Suppressor macrophage (primary cell): ENCODE data around the gene ARHGAP32.

ENCODE experiments used
- DNase-seq, 4 experiments: peaks; one replicate each; pipeline ENCODE4 v3.0.0-alpha.2; 2020 to 2022

Gene ARHGAP32

GRCh38 chr11:129018991-129019390 lies 173.1 kb downstream of the ARHGAP32 start:
- DNase-seq, result no peak

- DNase-seq, result no peak
Measured at GRCh38 chr11:129018126-129018525, 174.0 kb downstream of the ARHGAP32 start.

DNA sequence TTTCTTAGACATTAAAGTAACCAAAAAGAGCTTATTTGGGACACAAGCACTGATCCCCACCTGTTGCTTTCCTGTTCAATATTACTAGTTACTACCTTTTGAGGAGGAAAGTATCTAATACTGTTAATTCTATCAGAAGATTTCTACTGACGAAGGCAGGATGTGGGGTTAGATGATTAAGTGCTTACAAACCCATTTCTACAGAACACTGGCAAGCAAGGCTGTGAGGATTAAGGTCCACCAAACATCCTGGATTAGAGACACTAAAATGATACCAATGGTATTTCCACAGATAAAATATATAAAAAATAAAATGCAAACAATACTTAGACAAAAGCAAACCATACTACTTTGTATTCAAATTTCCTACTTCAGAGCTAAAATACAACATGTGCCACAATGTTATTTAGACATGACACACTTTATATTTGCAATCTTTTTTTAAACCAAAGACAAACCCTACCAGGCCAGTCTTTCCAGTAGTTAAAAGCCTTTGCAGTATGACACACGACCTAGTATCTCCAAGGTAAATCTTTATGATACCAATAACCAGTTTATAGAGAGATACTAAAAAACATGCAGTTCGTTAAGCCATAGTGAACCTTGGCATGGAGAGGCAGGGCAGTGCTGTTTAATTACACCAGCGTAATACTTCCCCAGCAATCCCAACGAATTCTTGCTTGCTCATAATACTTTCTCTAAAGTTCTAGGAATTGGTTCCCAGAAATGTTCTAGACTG lies 178.2 kb downstream of the ARHGAP32 start:
- DNase-seq, result no peak

DNA sequence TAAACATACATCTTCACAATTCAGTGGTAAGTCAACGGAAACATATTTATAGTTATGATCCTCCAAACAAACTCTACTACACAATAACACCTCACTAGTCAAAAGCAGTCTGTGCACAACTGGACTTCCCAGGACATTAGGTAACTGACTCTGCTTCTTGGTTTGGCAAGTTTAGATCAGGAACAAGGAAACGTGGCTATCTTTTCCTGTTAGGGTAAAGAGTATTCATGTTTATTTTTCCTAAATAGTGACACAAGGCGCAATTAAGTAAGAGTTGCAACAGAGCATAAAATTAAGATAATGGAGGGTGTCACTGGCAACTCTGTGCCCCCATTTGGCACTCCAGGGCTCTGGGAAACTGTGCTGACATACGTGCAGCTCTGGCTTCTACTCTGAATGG lies 179.2 kb downstream of the ARHGAP32 start:
- DNase-seq, result no peak

GRCh38 chr11:129006161-129006560 lies 186.0 kb downstream of the ARHGAP32 start:
- no peak for DNase-seq

GRCh38 chr11:128999165-128999564 lies 193.0 kb downstream of the ARHGAP32 start:
- DNase-seq, result peak in 1 of 4 experiments; percentile 5

DNA sequence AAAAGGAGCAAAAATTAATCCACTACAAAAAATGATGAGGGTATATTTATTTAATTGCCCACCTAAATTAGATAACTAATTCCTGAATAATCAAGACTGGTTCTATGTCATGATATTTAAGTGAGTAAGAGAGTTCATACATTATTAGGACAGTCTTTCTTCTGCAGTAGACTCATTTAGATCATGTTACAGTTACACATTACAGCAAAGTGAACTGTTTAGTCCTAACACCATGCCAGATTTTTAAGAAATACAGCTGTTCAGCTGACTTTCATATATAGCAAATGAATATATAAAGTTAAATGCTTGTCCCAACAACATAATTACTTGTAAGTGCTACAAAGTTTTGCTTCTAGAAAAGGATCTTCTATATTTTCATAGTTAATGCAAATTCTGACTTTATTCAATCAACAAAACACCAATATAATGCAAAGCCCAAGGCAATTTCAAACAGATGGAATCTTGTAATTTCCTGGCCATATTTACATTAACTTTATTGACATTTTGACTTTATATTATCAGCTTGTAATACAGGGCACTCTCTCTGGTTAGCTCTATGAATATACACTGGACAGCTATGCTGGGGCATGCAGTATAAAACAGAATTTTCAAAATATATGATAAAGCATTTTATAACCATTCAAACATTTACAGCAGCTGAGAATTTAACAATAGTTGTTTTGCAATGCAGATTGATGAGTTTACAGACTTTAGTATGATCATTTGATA lies 203.7 kb downstream of the ARHGAP32 start:
- DNase-seq, result no peak

- no peak for DNase-seq
Measured at GRCh38 chr11:128985880-128986279, 206.2 kb downstream of the ARHGAP32 start.

DNA sequence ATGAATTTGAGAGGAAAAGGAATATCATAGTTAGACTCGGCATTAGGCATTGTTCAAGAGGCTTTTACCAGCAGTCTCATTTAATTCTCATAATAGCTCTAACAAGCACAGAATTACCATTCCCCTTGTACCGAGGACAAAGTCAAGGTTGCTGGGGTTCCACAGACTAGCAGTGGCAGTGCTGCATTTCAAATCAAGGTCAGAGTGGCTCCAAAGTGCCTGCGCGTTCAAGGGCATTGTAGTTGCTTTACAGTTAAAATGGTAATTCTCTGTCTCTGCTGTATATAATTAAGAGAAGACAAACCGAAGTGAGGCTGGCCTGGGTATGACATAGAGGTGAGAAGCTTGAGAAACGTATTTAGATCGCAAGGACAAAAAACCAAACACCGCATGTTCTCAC lies 209.1 kb downstream of the ARHGAP32 start:
- no peak for DNase-seq

DNA sequence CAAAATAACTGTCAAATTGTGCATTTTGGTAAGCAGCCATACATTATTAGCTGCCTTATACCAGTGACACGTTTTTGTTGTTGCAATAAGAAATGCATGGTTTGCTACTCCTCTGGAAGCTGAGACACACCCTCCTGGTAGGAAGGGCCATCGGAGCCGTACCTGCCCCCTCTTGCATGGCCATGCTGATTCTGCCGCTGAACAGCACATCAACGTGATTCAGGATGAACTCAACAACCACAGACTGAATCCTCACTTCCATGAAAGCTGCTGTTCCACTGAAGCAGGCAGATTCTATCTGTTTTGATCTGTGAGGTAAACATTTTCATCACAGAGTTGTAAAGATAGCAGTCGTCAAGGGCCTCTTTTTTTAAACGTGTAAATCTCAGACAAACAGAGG lies 210.9 kb downstream of the ARHGAP32 start:
- no peak for DNase-seq

DNA sequence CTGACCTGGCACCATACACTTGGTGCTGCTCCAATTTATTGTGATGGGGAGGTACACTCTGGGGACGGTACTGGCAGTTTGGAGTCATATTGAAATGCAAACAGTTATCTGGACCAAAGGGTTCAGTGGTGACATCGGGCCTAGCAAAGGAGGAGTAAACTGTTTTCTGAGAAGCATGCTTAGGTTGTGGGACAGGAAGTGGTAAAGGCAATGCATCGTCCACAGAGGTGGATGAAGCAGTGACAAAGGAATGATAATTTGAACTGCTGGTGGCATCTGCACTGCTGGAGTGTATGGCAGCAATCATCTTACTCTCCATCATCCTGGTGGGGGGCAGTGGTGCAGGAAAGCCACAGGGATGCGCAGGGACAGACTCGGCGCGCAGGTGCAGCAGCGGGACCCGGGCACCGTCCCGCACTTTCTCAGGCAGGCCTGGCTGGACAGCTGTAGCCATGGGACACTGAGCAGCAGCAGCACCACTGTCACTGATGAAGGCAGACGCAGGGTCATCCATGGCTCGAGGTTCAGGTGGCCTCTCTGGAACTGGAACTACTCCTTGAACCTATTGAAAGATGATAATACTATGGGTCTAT lies 221.4 kb downstream of the ARHGAP32 start:
- DNase-seq, result no peak

DNA sequence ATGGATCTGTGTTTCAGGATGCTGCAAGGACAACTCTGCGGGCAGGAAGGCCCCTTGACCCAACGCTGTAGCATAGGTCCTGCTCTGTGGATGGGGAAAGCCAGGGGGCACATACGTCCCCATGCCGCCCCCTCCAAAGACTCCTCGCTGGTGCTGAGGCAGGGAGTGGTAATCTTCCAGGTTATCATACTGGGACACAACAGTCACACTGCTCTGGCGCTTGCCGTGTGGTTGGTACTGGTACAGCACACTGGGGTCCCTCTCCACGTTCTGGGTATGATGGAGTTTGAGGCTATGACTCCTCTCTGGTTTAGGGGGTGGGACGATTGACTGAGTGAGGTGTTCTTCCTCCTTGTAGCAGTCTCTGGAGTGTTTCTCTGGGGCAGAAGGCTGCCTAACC lies 223.2 kb downstream of the ARHGAP32 start:
- no peak for DNase-seq

DNA sequence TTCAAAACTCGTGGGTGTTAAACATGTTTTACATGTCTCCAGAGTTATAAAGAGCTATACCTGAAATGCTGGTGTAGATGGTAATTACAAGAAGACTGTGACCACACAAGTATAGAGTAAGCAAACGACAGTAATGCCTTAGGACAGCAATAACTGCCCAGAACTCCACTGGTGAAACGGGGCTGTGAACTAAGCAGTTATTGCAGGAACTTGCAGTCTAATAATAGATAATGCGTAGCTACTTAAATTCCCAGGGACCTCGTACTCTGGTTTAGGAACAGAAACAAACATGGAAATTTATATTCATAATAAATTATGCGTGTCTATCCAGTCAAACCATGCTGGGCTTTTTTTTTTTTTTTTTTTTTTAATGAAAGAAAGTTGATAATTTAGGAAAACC lies 224.5 kb downstream of the ARHGAP32 start:
- no peak for DNase-seq

- peak in 3 of 4 experiments; percentile 10 to 51 (median 20) for DNase-seq
Measured at GRCh38 chr11:128965485-128965884, 226.6 kb downstream of the ARHGAP32 start.

GRCh38 chr11:128964463-128964930 lies 227.6 kb downstream of the ARHGAP32 start:
- no peak for DNase-seq

DNA sequence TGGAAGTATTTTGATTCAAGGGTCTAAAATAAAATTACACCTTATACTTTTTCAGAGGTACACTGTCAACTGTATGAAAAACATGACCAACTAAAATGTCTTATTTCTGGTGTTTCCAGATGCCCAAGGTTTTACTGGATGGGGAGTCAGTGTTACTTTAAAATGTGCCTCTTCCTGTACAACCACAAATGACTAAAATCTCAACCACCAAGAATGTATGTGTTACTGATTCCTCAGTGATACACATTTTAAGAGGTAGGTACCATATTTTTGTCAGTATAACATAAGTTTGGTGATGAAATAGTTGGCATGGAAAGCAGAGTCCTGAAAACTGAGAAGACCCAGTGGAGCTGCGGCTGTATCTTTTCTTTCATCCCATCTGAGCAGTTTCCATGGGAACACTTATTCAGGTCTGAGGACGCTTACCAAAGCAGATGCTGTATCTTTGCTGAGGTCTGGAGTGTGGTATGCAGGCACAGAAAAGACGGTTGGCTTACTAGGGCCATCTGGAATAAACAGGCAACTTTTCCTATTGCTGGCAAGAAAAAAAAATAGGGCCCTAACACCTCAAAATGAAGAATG lies 228.3 kb downstream of the ARHGAP32 start:
- no peak for DNase-seq

DNA sequence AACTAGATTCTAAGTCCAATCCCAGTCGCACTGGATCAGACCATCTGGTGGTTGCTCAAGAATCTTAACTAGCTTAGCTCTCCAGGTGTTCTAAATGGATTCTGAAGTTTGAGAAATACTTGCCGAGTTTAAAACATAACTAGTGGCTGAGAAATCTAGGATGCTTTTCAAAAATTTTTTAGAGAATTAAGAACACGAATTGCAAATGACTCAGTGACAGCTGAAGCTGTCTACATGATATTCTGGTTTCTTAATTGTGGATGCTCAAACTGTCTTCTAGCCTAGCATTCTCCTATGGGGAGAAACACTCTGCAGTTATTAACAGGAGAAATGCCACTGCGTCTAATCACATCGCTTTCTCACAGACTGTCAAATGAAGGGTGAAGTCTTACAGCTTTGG lies 229.2 kb downstream of the ARHGAP32 start:
- DNase-seq, result no peak

GRCh38 chr11:128961645-128962044 lies 230.5 kb downstream of the ARHGAP32 start:
- no peak for DNase-seq

DNA sequence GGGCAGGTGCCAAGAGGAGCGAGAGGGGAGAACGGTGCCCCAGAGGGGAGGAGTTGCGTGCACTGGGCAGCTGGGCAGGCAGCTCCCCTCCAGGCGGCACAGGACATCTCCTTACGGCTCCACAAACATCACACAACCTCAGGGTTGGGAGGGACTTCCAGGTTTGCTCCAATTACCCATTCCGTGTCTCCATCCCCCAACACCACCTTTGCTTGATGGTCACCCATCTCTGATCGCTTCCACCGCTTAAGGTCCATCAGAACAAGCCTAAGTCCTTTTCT lies 235.0 kb downstream of the ARHGAP32 start:
- DNase-seq, result no peak

DNA sequence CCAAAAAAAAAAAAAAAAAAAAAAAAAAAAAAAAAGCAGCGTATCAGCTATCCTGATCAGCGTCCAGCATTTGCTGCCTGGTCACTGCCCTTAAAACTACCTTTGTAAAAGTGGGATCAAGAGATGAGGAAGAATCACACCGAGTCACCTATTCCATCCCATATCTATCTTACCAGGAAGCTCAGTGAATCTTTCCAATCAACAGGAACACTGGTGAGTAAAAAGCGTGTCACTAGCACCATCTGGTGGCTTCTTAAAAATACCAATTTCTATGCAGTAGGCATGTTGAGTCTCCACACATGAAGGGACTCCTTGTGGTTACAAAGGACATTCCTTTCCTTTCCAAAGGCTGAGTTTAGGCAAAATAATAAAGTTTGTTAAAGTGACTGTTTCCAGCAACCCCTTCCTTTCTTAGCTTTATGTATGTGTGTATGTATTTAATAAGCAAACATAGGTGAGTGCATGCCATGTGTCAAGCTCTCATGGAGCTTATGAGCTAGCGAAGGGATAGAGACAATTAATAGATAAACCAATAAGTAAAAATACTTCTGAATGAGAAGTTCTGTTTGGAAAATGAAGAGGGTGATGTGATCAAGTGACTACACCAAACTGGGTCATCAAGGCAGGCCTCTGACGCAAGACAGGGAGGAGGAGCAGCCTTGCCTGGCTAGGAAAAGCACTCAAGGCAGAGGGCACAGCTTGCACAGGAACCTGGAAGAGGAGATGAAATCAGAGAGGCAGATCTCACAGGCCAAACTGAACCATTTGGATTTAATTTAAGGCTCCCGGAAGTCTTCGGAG lies 235.5 kb downstream of the ARHGAP32 start:
- peak; percentile 77 to 88 (median 82) for DNase-seq

DNA sequence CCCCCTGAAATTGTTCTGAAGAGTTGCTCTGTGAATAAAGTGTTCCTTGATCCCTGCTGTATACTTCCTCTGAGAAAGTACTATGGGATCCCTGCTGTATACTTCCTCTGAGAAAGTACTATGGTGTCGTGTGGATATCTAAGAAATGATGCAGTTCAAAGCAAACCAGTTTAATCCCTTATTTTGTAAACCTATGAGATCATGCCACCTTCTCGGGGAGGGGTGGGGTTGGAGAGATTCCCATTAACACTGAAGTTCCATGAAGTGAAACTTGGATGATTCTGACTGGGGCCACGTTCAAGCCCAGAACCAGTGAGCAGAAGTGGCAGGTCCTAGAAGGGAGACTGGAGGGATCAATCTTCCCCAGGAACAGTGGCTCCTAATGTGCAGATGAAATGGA lies 236.5 kb downstream of the ARHGAP32 start:
- peak in 1 of 4 experiments; percentile 20 for DNase-seq

- DNase-seq, result no peak
Measured at GRCh38 chr11:128953151-128953550, 239.0 kb downstream of the ARHGAP32 start.
